HCT116 (cell line): ENCODE data around the gene DRGX.

ENCODE experiments used
- CEBPB ChIP-seq: IDR thresholded peaks from 2 replicates; pipeline ENCODE4 v1.6.1; 2012; ENCODE audit warnings: low read depth
- EZH2 ChIP-seq: fragments of 200-600 bp; sonication (generic); IDR thresholded peaks from 2 replicates; pipeline ENCODE4 v1.6.1; 2017; ENCODE audit warnings: antibody characterized with exemption, mixed run types
- EZH2phosphoT487 ChIP-seq: fragments of 200-600 bp; IDR thresholded peaks from 2 replicates; pipeline ENCODE4 v1.6.1; 2018; ENCODE audit warnings: antibody characterized with exemption, borderline replicate concordance
- POLR2A ChIP-seq: IDR thresholded peaks from 2 replicates; pipeline ENCODE4 v1.7.0; 2011; ENCODE audit warnings: borderline replicate concordance; ENCODE audit not compliant: insufficient read depth, insufficient read length; ENCODE audit errors: extremely low read depth
- RAD21 ChIP-seq: IDR thresholded peaks from 2 replicates; pipeline ENCODE4 v1.6.1; 2012; ENCODE audit warnings: low read depth, mild to moderate bottlenecking
- YY1 ChIP-seq: IDR thresholded peaks from 2 replicates; pipeline ENCODE4 v1.6.1; 2011; ENCODE audit warnings: low read length, low read depth, moderate library complexity, mild to moderate bottlenecking; ENCODE audit not compliant: insufficient replicate concordance; ENCODE audit errors: extremely low read depth
- TF ChIP-seq, protein P1 (sequence below), 3 experiments: fragments of 200-600 bp in 1 of 3; sonication (generic) in 1 of 3; IDR thresholded peaks in 2 of 3; conservative IDR thresholded peaks in 1 of 3; 2 replicates each; pipeline ENCODE4 v1.5.1; 2012 to 2017; ENCODE audit warnings: low read depth in 2 of 3, low read length in 2 of 3, antibody characterized with exemption in 1 of 3, borderline replicate concordance in 1 of 3, control low read depth in 1 of 3, mild to moderate bottlenecking in 1 of 3, mixed read lengths in 1 of 3, mixed run types in 1 of 3, moderate library complexity in 1 of 3; ENCODE audit not compliant: insufficient read depth in 1 of 3
- TF ChIP-seq, protein P2 (sequence below): IDR thresholded peaks from 2 replicates; pipeline ENCODE4 v1.6.1; 2012

GRCh38 chr10:49382826-49383225, 13.1 kb downstream of the DRGX start:
- TF ChIP-seq, protein P1, sequence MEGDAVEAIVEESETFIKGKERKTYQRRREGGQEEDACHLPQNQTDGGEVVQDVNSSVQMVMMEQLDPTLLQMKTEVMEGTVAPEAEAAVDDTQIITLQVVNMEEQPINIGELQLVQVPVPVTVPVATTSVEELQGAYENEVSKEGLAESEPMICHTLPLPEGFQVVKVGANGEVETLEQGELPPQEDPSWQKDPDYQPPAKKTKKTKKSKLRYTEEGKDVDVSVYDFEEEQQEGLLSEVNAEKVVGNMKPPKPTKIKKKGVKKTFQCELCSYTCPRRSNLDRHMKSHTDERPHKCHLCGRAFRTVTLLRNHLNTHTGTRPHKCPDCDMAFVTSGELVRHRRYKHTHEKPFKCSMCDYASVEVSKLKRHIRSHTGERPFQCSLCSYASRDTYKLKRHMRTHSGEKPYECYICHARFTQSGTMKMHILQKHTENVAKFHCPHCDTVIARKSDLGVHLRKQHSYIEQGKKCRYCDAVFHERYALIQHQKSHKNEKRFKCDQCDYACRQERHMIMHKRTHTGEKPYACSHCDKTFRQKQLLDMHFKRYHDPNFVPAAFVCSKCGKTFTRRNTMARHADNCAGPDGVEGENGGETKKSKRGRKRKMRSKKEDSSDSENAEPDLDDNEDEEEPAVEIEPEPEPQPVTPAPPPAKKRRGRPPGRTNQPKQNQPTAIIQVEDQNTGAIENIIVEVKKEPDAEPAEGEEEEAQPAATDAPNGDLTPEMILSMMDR (IDR thresholded peaks at IDR 0.05 in 2 of 3, conservative IDR thresholded peaks at IDR 0.05 in 1 of 3; ENCODE audit: borderline replicate concordance in 1 of 3, insufficient read depth in 1 of 3, low read depth in 2 of 3, low read length in 2 of 3) = no peak
- TF ChIP-seq EZH2phosphoT487 = no peak
- TF ChIP-seq, protein P2, sequence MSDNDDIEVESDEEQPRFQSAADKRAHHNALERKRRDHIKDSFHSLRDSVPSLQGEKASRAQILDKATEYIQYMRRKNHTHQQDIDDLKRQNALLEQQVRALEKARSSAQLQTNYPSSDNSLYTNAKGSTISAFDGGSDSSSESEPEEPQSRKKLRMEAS = no peak
- no peak for TF ChIP-seq CEBPB
- TF ChIP-seq EZH2 = no peak
- TF ChIP-seq YY1 = no peak
- no peak for TF ChIP-seq POLR2A
- TF ChIP-seq RAD21 = no peak
